ENCODE data around the gene MLIP.

GRCh38 chr6:54288474-54288873 lies 177.2 kb downstream of the MLIP start:
- TF ChIP-seq CTCF (IDR thresholded peaks at IDR 0.05) (no peak), POLR2A (IDR thresholded peaks at IDR 0.05) (no peak)

All from breast epithelium (tissue), 3 donors.